Nephron progenitor cell (in vitro differentiated cells): ENCODE results near the gene ALG8.
"Not testable (repeated sequence)": the region's sequence is repeated elsewhere in the genome, so short reads cannot be mapped to it uniquely, and the experiment has no call there.

Source experiments
- DNase-seq: peaks from one replicate; pipeline ENCODE4 v3.0.0; 2021
- H3K27ac Mint-ChIP-seq: 2 replicates; pipeline ENCODE4 v1.8.0; 2021; ENCODE audit warnings: mild to moderate bottlenecking, moderate library complexity, mixed read lengths
- H3K27me3 Mint-ChIP-seq: 2 replicates; pipeline ENCODE4 v1.8.0; 2021; ENCODE audit warnings: mild to moderate bottlenecking, low read depth, mixed read lengths; ENCODE audit not compliant: poor library complexity
- H3K36me3 Mint-ChIP-seq: 2 replicates; pipeline ENCODE4 v1.8.0; 2021; ENCODE audit warnings: low read depth, mixed read lengths
- H3K4me1 Mint-ChIP-seq: 2 replicates; pipeline ENCODE4 v1.8.0; 2021; ENCODE audit warnings: mixed read lengths
- H3K4me3 Mint-ChIP-seq: 2 replicates; pipeline ENCODE4 v1.8.0; 2021; ENCODE audit warnings: mild to moderate bottlenecking, moderate library complexity, mixed read lengths
- H3K9me3 Mint-ChIP-seq: 2 replicates; pipeline ENCODE4 v1.8.0; 2021; ENCODE audit warnings: mild to moderate bottlenecking, moderate library complexity, mixed read lengths
- TF ChIP-seq, protein P1 (sequence below): fragments of 200-600 bp; sonication (generic); IDR thresholded peaks from 2 replicates; pipeline ENCODE4 v1.5.0; 2021; ENCODE audit warnings: antibody characterized with exemption

ALG8 gene

DNA sequence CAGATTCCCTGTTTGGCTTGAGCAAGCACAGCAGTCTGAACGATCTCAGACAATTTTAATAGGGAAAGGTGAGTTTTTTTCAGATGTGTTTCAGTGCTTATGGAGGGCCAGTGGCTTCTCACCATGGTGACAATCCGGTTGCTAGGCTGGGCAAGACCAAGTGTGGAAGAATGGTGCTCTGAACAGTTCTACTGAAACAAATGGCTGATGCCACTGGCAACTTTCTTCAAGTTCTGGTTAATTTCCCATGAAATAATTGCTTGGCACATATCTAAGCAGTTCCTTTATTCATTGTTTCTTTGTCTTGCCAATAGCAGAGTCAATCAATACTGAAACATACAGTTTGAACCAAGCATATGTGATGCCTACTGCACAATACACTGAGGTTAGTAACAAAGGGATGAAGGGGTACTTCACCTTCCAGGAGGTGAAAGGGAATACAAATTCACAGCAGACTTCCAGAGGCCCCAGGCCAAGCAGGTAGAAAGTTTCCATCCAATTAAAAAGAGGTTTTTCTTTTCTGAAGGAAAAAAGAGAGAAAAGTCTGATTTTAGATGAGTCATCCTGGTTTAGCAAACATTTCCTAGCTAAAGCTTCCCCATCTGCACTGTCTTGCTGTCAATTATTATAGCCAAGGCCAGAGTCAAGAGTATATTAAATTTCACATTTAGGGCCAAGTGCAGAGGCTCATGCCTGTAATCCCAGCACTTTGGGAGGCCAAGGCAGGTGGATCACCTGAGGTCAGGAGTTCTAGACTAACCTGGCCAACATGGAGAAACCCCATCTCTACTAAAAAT is 38.6 kb downstream of the ALG8 start:
- Mint-ChIP-seq H3K4me1 (no peaks in the 10 kb centered on the region), H3K9me3 (no peaks in the 10 kb centered on the region), H3K4me3 (no peak overlapping the region), H3K36me3 (peaks cover 42% of the 10 kb centered on the region), H3K27me3 (no peaks in the 10 kb centered on the region), H3K27ac (no peak overlapping the region)
- TF ChIP-seq, protein P1, sequence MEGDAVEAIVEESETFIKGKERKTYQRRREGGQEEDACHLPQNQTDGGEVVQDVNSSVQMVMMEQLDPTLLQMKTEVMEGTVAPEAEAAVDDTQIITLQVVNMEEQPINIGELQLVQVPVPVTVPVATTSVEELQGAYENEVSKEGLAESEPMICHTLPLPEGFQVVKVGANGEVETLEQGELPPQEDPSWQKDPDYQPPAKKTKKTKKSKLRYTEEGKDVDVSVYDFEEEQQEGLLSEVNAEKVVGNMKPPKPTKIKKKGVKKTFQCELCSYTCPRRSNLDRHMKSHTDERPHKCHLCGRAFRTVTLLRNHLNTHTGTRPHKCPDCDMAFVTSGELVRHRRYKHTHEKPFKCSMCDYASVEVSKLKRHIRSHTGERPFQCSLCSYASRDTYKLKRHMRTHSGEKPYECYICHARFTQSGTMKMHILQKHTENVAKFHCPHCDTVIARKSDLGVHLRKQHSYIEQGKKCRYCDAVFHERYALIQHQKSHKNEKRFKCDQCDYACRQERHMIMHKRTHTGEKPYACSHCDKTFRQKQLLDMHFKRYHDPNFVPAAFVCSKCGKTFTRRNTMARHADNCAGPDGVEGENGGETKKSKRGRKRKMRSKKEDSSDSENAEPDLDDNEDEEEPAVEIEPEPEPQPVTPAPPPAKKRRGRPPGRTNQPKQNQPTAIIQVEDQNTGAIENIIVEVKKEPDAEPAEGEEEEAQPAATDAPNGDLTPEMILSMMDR: no peak
- DNase-seq: no peak

DNA sequence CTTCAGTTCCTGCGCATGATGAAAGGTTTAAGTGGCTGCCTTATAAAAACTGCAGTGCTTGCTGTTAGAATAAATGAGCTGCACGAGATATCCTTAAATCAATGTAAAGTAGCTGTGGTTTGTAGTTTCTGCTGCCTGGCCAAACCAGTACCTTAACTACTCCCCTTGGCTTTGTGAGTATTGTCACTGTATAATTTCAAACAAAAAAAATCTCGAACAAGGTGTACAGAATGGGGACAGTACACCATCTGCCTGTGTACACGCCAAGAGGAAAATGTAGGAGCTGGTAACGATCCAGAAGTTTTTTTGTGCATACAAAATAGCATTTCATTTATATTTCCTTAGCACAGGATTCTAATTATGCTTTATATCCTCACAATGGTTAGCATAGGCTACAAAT is 39.2 kb downstream of the ALG8 start:
- Mint-ChIP-seq H3K27me3 (no peaks in the 10 kb centered on the region), H3K4me3 (no peak overlapping the region), H3K27ac (no peak overlapping the region), H3K9me3 (no peaks in the 10 kb centered on the region), H3K36me3 (peaks cover 47% of the 10 kb centered on the region), H3K4me1 (no peaks in the 10 kb centered on the region)
- no peak for DNase-seq
- TF ChIP-seq, protein P1: no peak

DNA sequence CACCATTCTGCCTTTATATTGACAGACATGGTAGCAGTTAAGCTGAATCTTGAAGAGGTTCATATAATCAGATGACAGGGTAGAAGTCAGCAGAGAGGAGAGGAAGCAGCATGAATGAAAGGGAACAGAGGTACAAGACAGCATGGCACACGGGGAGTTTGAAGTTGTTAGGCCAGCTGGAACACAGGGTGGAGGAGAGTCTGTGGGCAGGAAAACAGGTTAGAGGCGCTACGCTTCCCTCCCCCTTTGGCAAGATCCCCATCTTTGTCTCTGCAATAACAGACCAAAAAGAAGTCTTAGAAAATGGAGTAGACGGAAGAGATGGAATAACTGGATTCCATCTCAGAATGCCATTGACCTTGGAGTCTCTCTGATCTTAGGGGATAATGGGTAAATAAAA is 39.8 kb downstream of the ALG8 start:
- Mint-ChIP-seq H3K27me3 (no peaks in the 10 kb centered on the region), H3K4me1 (no peaks in the 10 kb centered on the region), H3K36me3 (peaks cover 52% of the 10 kb centered on the region), H3K27ac (peak overlapping the region; percentile 15), H3K9me3 (no peaks in the 10 kb centered on the region), H3K4me3 (no peak overlapping the region)
- no peak for DNase-seq
- TF ChIP-seq, protein P1: no peak

DNA sequence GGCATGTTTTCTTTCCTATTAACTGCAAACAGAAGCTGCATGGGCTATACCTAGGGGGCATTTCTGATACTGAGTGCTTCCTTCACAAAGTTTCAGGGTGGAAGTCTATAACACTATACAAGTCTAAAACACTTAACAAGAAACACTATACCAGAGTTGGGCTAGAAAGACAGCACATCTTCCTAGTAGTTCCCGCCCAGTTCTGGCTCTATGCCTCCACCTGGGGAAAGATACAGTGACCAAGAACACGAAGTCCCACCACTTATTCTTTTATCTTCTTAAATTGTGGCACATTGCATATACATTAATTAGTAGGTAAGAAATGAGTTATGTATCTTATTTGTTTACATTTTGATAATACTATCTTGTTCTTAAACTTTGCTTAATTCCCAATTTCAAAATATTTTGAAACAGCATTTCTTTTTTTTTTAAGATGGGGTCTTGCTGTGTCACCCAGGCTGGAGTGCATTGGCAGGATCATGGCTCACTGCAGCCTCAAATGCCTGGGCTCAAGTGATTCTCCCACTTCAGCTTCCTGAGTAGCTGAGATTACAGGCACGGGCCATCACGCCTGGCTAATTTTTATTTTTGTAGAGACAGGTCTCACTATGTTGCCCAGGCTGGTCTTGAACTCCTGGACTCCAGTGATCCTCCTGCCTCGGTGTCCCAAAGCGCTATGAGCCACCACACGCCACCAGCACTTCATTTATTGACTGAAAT is 41.6 kb downstream of the ALG8 start:
- Mint-ChIP-seq H3K9me3 (no peaks in the 10 kb centered on the region), H3K4me1 (no peaks in the 10 kb centered on the region), H3K36me3 (peaks cover 45% of the 10 kb centered on the region), H3K27me3 (no peaks in the 10 kb centered on the region), H3K4me3 (no peak overlapping the region), H3K27ac (no peak overlapping the region)
- TF ChIP-seq, protein P1: no peak
- no peak for DNase-seq

DNA sequence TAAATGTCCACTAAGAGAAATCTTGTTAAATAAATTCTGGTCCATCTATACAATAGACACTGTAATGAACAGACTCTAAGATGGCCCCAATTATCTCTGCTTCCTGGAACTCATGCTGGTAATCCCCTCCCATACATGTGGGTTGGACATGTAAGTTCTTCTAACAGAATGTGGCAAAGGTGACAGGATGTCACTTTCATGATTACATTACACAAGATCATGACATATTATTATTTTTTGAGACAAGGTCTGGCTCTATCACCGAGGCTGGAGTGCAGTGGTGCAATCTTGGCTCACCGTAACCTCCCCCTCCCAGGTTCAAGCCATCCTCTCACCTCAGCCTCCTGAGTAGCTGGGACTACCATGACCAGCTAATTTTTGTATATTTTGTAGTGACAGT is 45.2 kb downstream of the ALG8 start:
- DNase-seq: no peak
- no peaks in the 10 kb centered on the region for H3K27me3 Mint-ChIP-seq

DNA sequence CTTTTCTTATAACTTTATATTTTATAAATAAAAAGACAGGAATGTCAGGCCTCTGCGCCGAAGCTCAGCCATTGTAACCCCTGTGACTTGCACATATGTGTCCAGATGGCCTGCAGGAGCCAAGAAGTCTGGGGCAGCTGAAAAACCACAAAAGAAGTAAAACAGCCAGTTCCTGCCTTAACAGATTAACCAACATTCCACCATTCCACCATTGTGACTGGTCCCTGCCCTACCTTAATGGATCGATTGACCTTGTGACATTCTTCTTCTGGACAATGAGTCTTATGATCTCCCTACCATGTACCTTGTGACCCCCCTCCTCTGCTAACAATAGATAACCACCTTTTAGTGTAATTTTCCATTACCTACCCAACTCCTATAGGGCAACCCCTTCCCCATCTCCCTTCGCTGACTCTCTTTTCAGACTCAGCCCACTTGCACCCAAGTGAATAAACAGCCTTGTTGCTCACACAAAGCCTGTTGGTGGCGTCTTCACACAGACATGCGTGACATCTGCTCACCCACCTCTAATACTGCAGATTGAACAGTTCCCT is 52.8 kb downstream of the ALG8 start:
- DNase-seq, H3K4me3 Mint-ChIP-seq, H3K9me3 Mint-ChIP-seq, H3K36me3 Mint-ChIP-seq, H3K4me1 Mint-ChIP-seq: not testable (repeated sequence)
- Mint-ChIP-seq H3K27ac (peak overlapping the region; percentile 13), H3K27me3 (peaks cover 13% of the 10 kb centered on the region)

More for the DNA sequence above, 45.2 kb downstream of the ALG8 start:
- TF ChIP-seq, protein P1: no peak
- peaks cover 50% of the 10 kb centered on the region for H3K36me3 Mint-ChIP-seq
- no peak overlapping the region for H3K27ac Mint-ChIP-seq
- H3K9me3 Mint-ChIP-seq: no peaks in the 10 kb centered on the region
- no peak overlapping the region for H3K4me3 Mint-ChIP-seq
- H3K4me1 Mint-ChIP-seq: no peaks in the 10 kb centered on the region
